CD4-positive, alpha-beta T cell treated with Interleukin-4 for 1 hour (primary cell): ENCODE data around the gene DOCK8.
A peak's percentile ranks its signal among the peaks of the same experiment; 100 is the strongest.

Source experiments
- DNase-seq, 2 donors: peaks; one replicate each; pipeline ENCODE4 v3.0.0-alpha.2; 2020 to 2022

Gene DOCK8

GRCh38 chr9:270657-271237, 56.1 kb downstream of the DOCK8 start:
- peak in 1 of 2 donors; percentile 30 for DNase-seq

- peak; percentile 89 to 91 for DNase-seq
These were observed 57.9 kb downstream of the DOCK8 start for GRCh38 chr9:272251-273213.

- peak in 1 of 2 donors; percentile 50 for DNase-seq
These were observed 59.7 kb downstream of the DOCK8 start for GRCh38 chr9:274406-274805.

GRCh38 chr9:277601-278295, 63.1 kb downstream of the DOCK8 start:
- DNase-seq: peak in 1 of 2 donors; percentile 76

- peak; percentile 57 to 67 for DNase-seq
These were observed 64.0 kb downstream of the DOCK8 start for GRCh38 chr9:278651-279050.

- peak in 1 of 2 donors; percentile 19 for DNase-seq
These were observed 65.0 kb downstream of the DOCK8 start for GRCh38 chr9:279674-280073.

GRCh38 chr9:281741-282645, 67.3 kb downstream of the DOCK8 start:
- DNase-seq: peak in 1 of 2 donors; percentile 40

- DNase-seq: no peak
These were observed 71.5 kb downstream of the DOCK8 start for GRCh38 chr9:286071-286740.

GRCh38 chr9:289121-289520, 74.5 kb downstream of the DOCK8 start:
- DNase-seq: no peak

- no peak for DNase-seq
These were observed 78.2 kb downstream of the DOCK8 start for GRCh38 chr9:292915-293314.

GRCh38 chr9:295576-295975, 80.9 kb downstream of the DOCK8 start:
- DNase-seq: no peak

- DNase-seq: no peak
These were observed 81.7 kb downstream of the DOCK8 start for GRCh38 chr9:296411-296810.

GRCh38 chr9:297104-297972, 82.7 kb downstream of the DOCK8 start:
- peak; percentile 42 to 80 for DNase-seq

- no peak for DNase-seq
These were observed 88.8 kb downstream of the DOCK8 start for GRCh38 chr9:303502-303901.

GRCh38 chr9:304106-304505, 89.4 kb downstream of the DOCK8 start:
- DNase-seq: no peak

- DNase-seq: peak; percentile 12 to 36
These were observed 90.0 kb downstream of the DOCK8 start for GRCh38 chr9:304519-305185.

- peak; percentile 66 to 71 for DNase-seq
These were observed 92.2 kb downstream of the DOCK8 start for GRCh38 chr9:306907-307306.

GRCh38 chr9:311841-312240, 97.2 kb downstream of the DOCK8 start:
- no peak for DNase-seq

GRCh38 chr9:312596-313320, 98.1 kb downstream of the DOCK8 start:
- no peak for DNase-seq
